ENCODE results near the gene PRRX2. TPM values are rescaled to one million over a fixed set of nuclear protein-coding genes. Genes with fewer than 3 reads are reported as not detected.

PRRX2 gene
- total RNA-seq, 4 donors from 2014 or later, result 1.7 to 7.1 (median 4.9) TPM

- TF ChIP-seq CTCF (IDR thresholded peaks at IDR 0.05; ENCODE audit: low read depth), result no peak
These were observed 8.6 kb upstream of the PRRX2 start for GRCh38 chr9:129656795-129657390.

DNA sequence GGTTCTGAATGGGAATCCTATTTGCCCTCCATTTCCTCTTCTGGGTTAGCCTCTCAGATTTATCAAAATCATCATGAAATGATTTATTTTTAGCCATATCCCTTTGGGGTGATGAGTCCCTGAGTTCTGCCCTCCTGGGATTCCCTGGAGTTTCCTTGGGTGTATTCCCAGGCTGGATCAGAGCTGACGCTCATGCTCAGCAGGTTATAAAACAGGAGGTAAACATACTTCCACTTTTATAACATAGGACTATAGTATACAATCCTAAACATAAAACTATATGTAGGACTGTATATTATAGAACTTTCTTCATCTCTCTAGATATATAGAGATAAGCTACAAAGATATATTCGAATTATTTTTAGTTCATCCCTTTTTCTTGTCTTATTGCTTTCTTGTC, 4.4 kb upstream of the PRRX2 start:
- no peak for TF ChIP-seq CTCF (IDR thresholded peaks at IDR 0.05; ENCODE audit: low read depth)

DNA sequence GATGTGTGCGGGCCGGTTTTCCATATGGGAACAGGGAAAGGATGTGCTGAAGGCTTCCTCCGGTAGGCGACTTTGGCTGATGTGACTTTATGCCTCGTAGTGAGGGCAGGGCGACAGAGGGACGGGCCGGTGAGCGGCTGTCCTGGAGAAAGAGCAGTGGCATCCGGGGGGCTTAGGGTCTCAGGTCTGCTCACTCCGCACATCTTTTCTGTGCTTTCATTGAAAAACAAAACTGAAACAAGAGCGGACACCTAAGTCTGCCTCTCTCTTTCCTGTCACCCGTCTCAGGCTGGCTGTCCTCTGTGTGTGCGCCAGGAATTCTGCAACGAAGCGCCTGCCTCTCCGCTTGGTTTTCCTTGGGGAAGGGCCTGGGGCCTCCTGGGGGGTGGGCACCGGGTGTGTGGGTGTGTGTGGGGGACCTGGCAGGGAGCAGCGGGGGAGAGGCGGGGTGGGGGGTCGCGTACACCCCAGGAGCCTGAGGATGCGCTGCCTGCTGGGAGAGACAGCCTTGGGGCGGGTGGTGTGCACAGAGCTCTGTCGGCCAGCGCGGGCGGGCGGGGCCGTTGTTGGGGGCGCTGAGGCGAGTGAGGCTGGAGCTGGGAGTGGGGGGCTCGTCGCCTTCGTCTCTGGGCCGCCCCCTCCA, 580 bp upstream of the PRRX2 start:
- no peak for TF ChIP-seq CTCF (IDR thresholded peaks at IDR 0.05; ENCODE audit: low read depth)

DNA sequence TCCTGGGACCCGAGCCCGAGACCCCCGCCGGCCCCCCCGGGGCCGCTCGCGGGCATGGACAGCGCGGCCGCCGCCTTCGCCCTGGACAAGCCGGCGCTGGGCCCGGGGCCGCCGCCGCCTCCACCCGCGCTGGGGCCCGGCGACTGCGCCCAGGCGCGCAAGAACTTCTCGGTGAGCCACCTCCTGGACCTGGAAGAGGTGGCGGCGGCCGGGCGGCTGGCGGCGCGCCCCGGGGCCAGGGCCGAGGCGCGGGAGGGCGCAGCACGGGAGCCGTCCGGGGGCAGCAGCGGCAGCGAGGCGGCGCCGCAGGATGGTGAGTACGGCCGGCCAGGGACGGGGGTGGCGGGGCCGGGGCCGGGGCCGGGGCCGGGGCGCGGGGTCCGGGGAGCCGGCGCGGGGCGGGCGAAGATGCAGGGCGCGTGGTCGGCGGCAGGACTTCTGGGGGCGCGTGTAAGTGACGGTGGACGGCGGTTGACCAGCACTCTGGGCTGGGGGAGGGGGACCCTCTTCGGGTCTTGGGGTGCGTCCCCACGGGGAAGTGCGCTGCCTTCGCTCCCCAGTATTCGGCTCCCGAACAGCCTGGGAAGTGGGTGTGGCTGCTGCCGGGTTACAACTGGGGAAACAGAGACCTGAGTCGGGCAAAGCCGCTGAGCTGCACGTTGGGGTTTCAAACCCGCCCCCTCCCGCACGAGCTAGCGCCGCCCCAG, 520 bp downstream of the PRRX2 start:
- no peak for TF ChIP-seq CTCF (IDR thresholded peaks at IDR 0.05; ENCODE audit: low read depth)

GRCh38 chr9:129666575-129666974, 1.1 kb downstream of the PRRX2 start:
- TF ChIP-seq CTCF (IDR thresholded peaks at IDR 0.05; ENCODE audit: low read depth), result no peak

- no peak for TF ChIP-seq CTCF (IDR thresholded peaks at IDR 0.05; ENCODE audit: low read depth)
These were observed 1.9 kb downstream of the PRRX2 start for GRCh38 chr9:129667378-129667777.

GRCh38 chr9:129667850-129668249, 2.4 kb downstream of the PRRX2 start:
- TF ChIP-seq CTCF (IDR thresholded peaks at IDR 0.05; ENCODE audit: low read depth), result no peak

All from subcutaneous adipose tissue (tissue), 4 donors.